ENCODE measurements around the gene STXBP5. TPM values are rescaled to one million over a fixed set of nuclear protein-coding genes. Genes with fewer than 3 reads are reported as not detected.

STXBP5 gene
- total RNA-seq, 1 experiment from 2014 or later = 30.5 TPM

GRCh38 chr6:147416622-147417021 is 212.4 kb downstream of the STXBP5 start:
- Histone ChIP-seq H3K9me2 (replicated peaks; ENCODE audit: insufficient read depth, low read length) (no peaks in the 10 kb centered on the region), H3K27ac (ENCODE audit: low read length) (no peak overlapping the region), H3K4me3 (ENCODE audit: low read length) (no peak overlapping the region), H3K9ac (ENCODE audit: low read length) (no peak overlapping the region), H3K79me2 (ENCODE audit: low read length) (no peaks in the 10 kb centered on the region), H3K4me1 (ENCODE audit: low read length) (no peaks in the 10 kb centered on the region), H4K20me1 (ENCODE audit: insufficient read depth, low read depth, low read length) (no peaks in the 10 kb centered on the region), H3K9me3 (ENCODE audit: low read length) (no peaks in the 10 kb centered on the region), H3K27me3 (ENCODE audit: low read length) (no peaks in the 10 kb centered on the region), H3K36me3 (ENCODE audit: insufficient read depth, low read length) (no peaks in the 10 kb centered on the region), H2AFZ (ENCODE audit: low read length) (no peak overlapping the region), H3K4me2 (ENCODE audit: low read depth, low read length, poor library complexity, severe bottlenecking) (no peak overlapping the region)
- no peak for DNase-seq

- H3K36me3 ChIP-seq (ENCODE audit: insufficient read depth, low read length) = no peaks in the 10 kb centered on the region
- no peaks in the 10 kb centered on the region for H3K9me2 ChIP-seq (replicated peaks; ENCODE audit: insufficient read depth, low read length)
- H3K4me1 ChIP-seq (ENCODE audit: low read length) = no peaks in the 10 kb centered on the region
- no peak overlapping the region for H3K4me2 ChIP-seq (ENCODE audit: low read depth, low read length, poor library complexity, severe bottlenecking)
- H3K9me3 ChIP-seq (ENCODE audit: low read length) = no peaks in the 10 kb centered on the region
- H3K27me3 ChIP-seq (ENCODE audit: low read length) = no peaks in the 10 kb centered on the region
- no peak overlapping the region for H3K4me3 ChIP-seq (ENCODE audit: low read length)
- H4K20me1 ChIP-seq (ENCODE audit: insufficient read depth, low read depth, low read length) = no peaks in the 10 kb centered on the region
- no peak overlapping the region for H3K27ac ChIP-seq (ENCODE audit: low read length)
- H2AFZ ChIP-seq (ENCODE audit: low read length) = no peak overlapping the region
- H3K9ac ChIP-seq (ENCODE audit: low read length) = no peak overlapping the region
- H3K79me2 ChIP-seq (ENCODE audit: low read length) = no peaks in the 10 kb centered on the region
- no peak for DNase-seq
Observed at GRCh38 chr6:147417954-147418353, 213.7 kb downstream of the STXBP5 start.

- Histone ChIP-seq H2AFZ (ENCODE audit: low read length) (no peak overlapping the region), H3K9ac (ENCODE audit: low read length) (no peak overlapping the region), H3K9me3 (ENCODE audit: low read length) (no peaks in the 10 kb centered on the region), H3K79me2 (ENCODE audit: low read length) (no peaks in the 10 kb centered on the region), H3K4me2 (ENCODE audit: low read depth, low read length, poor library complexity, severe bottlenecking) (no peak overlapping the region), H3K27me3 (ENCODE audit: low read length) (no peaks in the 10 kb centered on the region), H3K27ac (ENCODE audit: low read length) (no peak overlapping the region), H4K20me1 (ENCODE audit: insufficient read depth, low read depth, low read length) (no peaks in the 10 kb centered on the region), H3K36me3 (ENCODE audit: insufficient read depth, low read length) (no peaks in the 10 kb centered on the region), H3K9me2 (replicated peaks; ENCODE audit: insufficient read depth, low read length) (no peaks in the 10 kb centered on the region), H3K4me1 (ENCODE audit: low read length) (no peaks in the 10 kb centered on the region), H3K4me3 (ENCODE audit: low read length) (no peak overlapping the region)
- DNase-seq = no peak
Observed at GRCh38 chr6:147418523-147418922, 214.3 kb downstream of the STXBP5 start.

- Histone ChIP-seq H3K79me2 (ENCODE audit: low read length) (no peaks in the 10 kb centered on the region), H3K36me3 (ENCODE audit: insufficient read depth, low read length) (no peaks in the 10 kb centered on the region), H4K20me1 (ENCODE audit: insufficient read depth, low read depth, low read length) (no peaks in the 10 kb centered on the region), H3K4me3 (ENCODE audit: low read length) (no peak overlapping the region), H2AFZ (ENCODE audit: low read length) (no peak overlapping the region), H3K9ac (ENCODE audit: low read length) (no peak overlapping the region), H3K27me3 (ENCODE audit: low read length) (no peaks in the 10 kb centered on the region), H3K9me2 (replicated peaks; ENCODE audit: insufficient read depth, low read length) (no peaks in the 10 kb centered on the region), H3K4me2 (ENCODE audit: low read depth, low read length, poor library complexity, severe bottlenecking) (no peak overlapping the region), H3K27ac (ENCODE audit: low read length) (no peak overlapping the region), H3K9me3 (ENCODE audit: low read length) (no peaks in the 10 kb centered on the region), H3K4me1 (ENCODE audit: low read length) (no peaks in the 10 kb centered on the region)
- DNase-seq = no peak
Observed at GRCh38 chr6:147421903-147422302, 217.7 kb downstream of the STXBP5 start.

GRCh38 chr6:147423111-147423510 is 218.9 kb downstream of the STXBP5 start:
- Histone ChIP-seq H3K9ac (ENCODE audit: low read length) (no peak overlapping the region), H4K20me1 (ENCODE audit: insufficient read depth, low read depth, low read length) (no peaks in the 10 kb centered on the region), H3K27me3 (ENCODE audit: low read length) (no peaks in the 10 kb centered on the region), H3K4me1 (ENCODE audit: low read length) (no peaks in the 10 kb centered on the region), H3K79me2 (ENCODE audit: low read length) (no peaks in the 10 kb centered on the region), H3K27ac (ENCODE audit: low read length) (no peak overlapping the region), H2AFZ (ENCODE audit: low read length) (no peak overlapping the region), H3K36me3 (ENCODE audit: insufficient read depth, low read length) (no peaks in the 10 kb centered on the region), H3K4me2 (ENCODE audit: low read depth, low read length, poor library complexity, severe bottlenecking) (no peak overlapping the region), H3K9me3 (ENCODE audit: low read length) (no peaks in the 10 kb centered on the region), H3K9me2 (replicated peaks; ENCODE audit: insufficient read depth, low read length) (no peaks in the 10 kb centered on the region), H3K4me3 (ENCODE audit: low read length) (no peak overlapping the region)
- no peak for DNase-seq

GRCh38 chr6:147429794-147430193 is 225.6 kb downstream of the STXBP5 start:
- no peaks in the 10 kb centered on the region for H3K27me3 ChIP-seq (ENCODE audit: low read length)
- no peak overlapping the region for H2AFZ ChIP-seq (ENCODE audit: low read length)
- no peaks in the 10 kb centered on the region for H3K4me1 ChIP-seq (ENCODE audit: low read length)
- no peak for DNase-seq
- H3K27ac ChIP-seq (ENCODE audit: low read length) = no peak overlapping the region
- H3K9ac ChIP-seq (ENCODE audit: low read length) = no peak overlapping the region
- no peaks in the 10 kb centered on the region for H3K79me2 ChIP-seq (ENCODE audit: low read length)
- H3K9me2 ChIP-seq (replicated peaks; ENCODE audit: insufficient read depth, low read length) = no peaks in the 10 kb centered on the region
- no peaks in the 10 kb centered on the region for H3K9me3 ChIP-seq (ENCODE audit: low read length)
- H4K20me1 ChIP-seq (ENCODE audit: insufficient read depth, low read depth, low read length) = no peaks in the 10 kb centered on the region
- no peak overlapping the region for H3K4me3 ChIP-seq (ENCODE audit: low read length)
- H3K36me3 ChIP-seq (ENCODE audit: insufficient read depth, low read length) = no peaks in the 10 kb centered on the region
- no peak overlapping the region for H3K4me2 ChIP-seq (ENCODE audit: low read depth, low read length, poor library complexity, severe bottlenecking)

DNA sequence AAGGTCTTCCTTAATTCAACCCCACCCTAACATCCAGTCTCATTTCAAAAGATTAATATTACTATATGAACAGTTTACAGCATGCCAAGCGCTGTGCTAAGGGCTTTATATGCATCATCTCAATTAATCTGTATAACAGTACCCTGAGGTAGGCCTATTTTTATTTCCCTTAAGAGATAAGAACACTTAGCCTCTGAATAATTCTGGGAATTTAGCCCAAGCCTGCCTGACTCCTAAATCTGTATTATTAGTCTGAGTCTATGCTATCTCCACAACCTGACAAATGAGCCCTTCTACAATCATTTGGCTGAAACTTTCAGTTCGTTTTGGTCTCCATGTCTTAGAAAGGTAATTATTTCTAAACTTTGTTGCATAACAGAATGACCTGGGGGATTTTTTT is 226.6 kb downstream of the STXBP5 start:
- H3K4me3 ChIP-seq (ENCODE audit: low read length) = no peak overlapping the region
- DNase-seq = no peak
- H3K9ac ChIP-seq (ENCODE audit: low read length) = no peak overlapping the region
- no peak overlapping the region for H3K4me2 ChIP-seq (ENCODE audit: low read depth, low read length, poor library complexity, severe bottlenecking)
- no peaks in the 10 kb centered on the region for H3K9me3 ChIP-seq (ENCODE audit: low read length)
- no peaks in the 10 kb centered on the region for H3K36me3 ChIP-seq (ENCODE audit: insufficient read depth, low read length)
- no peaks in the 10 kb centered on the region for H4K20me1 ChIP-seq (ENCODE audit: insufficient read depth, low read depth, low read length)
- H3K27ac ChIP-seq (ENCODE audit: low read length) = no peak overlapping the region
- H2AFZ ChIP-seq (ENCODE audit: low read length) = no peak overlapping the region
- no peaks in the 10 kb centered on the region for H3K9me2 ChIP-seq (replicated peaks; ENCODE audit: insufficient read depth, low read length)
- no peaks in the 10 kb centered on the region for H3K79me2 ChIP-seq (ENCODE audit: low read length)
- no peaks in the 10 kb centered on the region for H3K4me1 ChIP-seq (ENCODE audit: low read length)
- no peaks in the 10 kb centered on the region for H3K27me3 ChIP-seq (ENCODE audit: low read length)

DNA sequence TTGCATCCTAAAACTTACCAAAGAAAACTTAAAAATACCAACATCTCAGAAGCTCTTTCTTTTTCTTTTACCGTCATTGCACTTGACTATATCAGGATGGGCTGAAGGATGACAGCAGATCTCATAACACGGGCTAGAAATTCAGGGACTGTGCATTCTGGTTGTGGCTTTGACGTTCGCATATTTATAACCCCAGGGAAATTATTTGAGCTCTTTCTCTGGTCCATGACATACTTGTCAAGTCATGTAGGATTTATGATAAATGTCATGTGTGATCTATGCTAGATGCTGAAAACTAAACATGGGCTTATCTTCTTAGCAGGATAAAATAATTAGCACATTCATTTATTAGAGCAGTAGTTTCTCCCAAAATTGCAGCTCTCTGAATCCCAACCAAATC is 229.9 kb downstream of the STXBP5 start:
- H3K4me2 ChIP-seq (ENCODE audit: low read depth, low read length, poor library complexity, severe bottlenecking) = no peak overlapping the region
- no peaks in the 10 kb centered on the region for H3K79me2 ChIP-seq (ENCODE audit: low read length)
- H3K27ac ChIP-seq (ENCODE audit: low read length) = no peak overlapping the region
- no peaks in the 10 kb centered on the region for H3K4me1 ChIP-seq (ENCODE audit: low read length)
- H3K9me3 ChIP-seq (ENCODE audit: low read length) = no peaks in the 10 kb centered on the region
- no peaks in the 10 kb centered on the region for H3K9me2 ChIP-seq (replicated peaks; ENCODE audit: insufficient read depth, low read length)
- H4K20me1 ChIP-seq (ENCODE audit: insufficient read depth, low read depth, low read length) = no peaks in the 10 kb centered on the region
- no peak overlapping the region for H2AFZ ChIP-seq (ENCODE audit: low read length)
- H3K27me3 ChIP-seq (ENCODE audit: low read length) = no peaks in the 10 kb centered on the region
- no peaks in the 10 kb centered on the region for H3K36me3 ChIP-seq (ENCODE audit: insufficient read depth, low read length)
- H3K9ac ChIP-seq (ENCODE audit: low read length) = no peak overlapping the region
- H3K4me3 ChIP-seq (ENCODE audit: low read length) = no peak overlapping the region
- no peak for DNase-seq

DNA sequence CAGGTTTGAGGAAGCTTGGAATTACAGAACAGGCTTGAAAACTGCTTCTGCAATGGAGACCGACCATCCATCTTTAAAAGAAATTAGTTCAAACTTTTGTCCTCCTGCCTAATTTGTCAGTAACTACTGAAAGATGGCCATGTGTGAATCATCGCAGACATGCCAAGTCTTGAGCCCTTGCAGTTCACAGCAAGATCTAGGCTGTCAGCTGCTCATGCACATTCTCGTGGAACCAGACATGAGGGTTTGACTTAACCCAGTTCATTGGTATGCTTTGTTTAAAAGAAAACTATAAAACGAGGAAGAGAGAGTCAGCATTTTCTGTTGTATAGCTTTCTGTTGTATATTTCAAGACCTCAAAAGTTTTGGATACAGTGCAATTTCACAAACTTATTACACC is 230.3 kb downstream of the STXBP5 start:
- no peaks in the 10 kb centered on the region for H3K79me2 ChIP-seq (ENCODE audit: low read length)
- H3K4me2 ChIP-seq (ENCODE audit: low read depth, low read length, poor library complexity, severe bottlenecking) = no peak overlapping the region
- H3K4me1 ChIP-seq (ENCODE audit: low read length) = no peaks in the 10 kb centered on the region
- no peak overlapping the region for H3K9ac ChIP-seq (ENCODE audit: low read length)
- H4K20me1 ChIP-seq (ENCODE audit: insufficient read depth, low read depth, low read length) = no peaks in the 10 kb centered on the region
- no peak overlapping the region for H3K27ac ChIP-seq (ENCODE audit: low read length)
- H3K9me2 ChIP-seq (replicated peaks; ENCODE audit: insufficient read depth, low read length) = no peaks in the 10 kb centered on the region
- H2AFZ ChIP-seq (ENCODE audit: low read length) = no peak overlapping the region
- no peaks in the 10 kb centered on the region for H3K9me3 ChIP-seq (ENCODE audit: low read length)
- no peak overlapping the region for H3K4me3 ChIP-seq (ENCODE audit: low read length)
- no peaks in the 10 kb centered on the region for H3K36me3 ChIP-seq (ENCODE audit: insufficient read depth, low read length)
- DNase-seq = no peak
- H3K27me3 ChIP-seq (ENCODE audit: low read length) = no peaks in the 10 kb centered on the region

All from Karpas-422 (cell line).